Measurements from ENCODE around the gene ACP6.
"Not testable (repeated sequence)": the region's sequence is repeated elsewhere in the genome, so short reads cannot be mapped to it uniquely, and the experiment has no call there.

ACP6 gene

DNA sequence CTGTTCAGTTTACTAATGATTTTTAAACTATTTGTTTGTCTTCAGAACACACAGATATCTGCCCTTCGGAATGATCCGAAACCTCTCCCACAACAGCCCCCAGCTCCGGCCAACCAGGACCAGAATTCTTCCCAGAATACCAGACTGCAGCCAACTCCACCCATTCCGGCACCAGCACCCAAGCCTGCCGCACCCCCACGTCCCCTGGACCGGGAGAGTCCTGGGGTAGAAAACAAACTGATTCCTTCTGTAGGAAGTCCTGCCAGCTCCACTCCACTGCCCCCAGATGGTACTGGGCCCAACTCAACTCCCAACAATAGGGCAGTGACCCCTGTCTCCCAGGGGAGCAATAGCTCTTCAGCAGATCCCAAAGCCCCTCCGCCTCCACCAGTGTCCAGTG lies 51.6 kb downstream of the ACP6 start:
- DNase-seq, result no peak

- DNase-seq, result no peak
These were observed 52.2 kb downstream of the ACP6 start for GRCh38 chr1:147618077-147618569.

DNA sequence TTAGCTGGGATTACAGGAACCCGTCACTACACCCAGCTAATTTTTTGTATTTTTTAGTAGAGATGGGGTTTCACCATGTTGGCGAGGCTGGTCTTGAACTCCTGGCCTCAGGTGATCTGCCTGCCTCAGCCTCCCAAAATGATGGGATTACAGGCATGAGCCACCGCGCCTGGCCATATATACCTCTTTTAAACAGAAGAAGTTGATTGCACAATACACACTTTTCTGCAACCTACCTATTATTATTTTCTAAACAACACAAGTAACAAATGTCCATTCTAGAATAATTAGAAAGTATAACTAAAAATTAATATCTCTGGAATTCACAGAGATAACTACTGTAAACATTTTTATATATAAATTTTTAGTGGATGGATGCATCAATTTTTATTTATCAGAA lies 55.4 kb downstream of the ACP6 start:
- not testable (repeated sequence) for DNase-seq

- peak; percentile 85 for DNase-seq
These were observed 56.8 kb downstream of the ACP6 start for GRCh38 chr1:147613506-147613905.

DNA sequence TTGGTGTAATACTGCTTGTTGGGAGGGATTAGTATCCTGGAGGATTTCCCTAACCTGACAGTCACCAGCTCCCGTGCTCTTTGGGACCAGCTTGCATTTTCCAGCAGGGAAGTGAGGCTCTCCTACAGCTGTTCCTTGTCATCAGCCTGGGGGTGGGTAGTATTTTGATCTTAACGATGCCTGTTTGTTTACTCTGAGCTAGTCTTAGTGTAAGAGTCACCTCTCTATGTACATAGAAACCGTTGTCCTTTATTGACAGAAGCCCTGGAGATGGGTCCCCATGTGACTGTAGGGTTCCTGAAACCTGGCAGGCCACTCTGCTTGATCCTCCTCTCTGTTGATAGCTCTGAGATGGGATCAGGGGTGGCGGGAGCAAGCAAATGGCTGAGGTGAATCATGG lies 58.0 kb downstream of the ACP6 start:
- DNase-seq, result peak; percentile 78

GRCh38 chr1:147611586-147611985 lies 58.7 kb downstream of the ACP6 start:
- DNase-seq, result no peak

GRCh38 chr1:147611021-147611426 lies 59.3 kb downstream of the ACP6 start:
- no peak for DNase-seq

DNA sequence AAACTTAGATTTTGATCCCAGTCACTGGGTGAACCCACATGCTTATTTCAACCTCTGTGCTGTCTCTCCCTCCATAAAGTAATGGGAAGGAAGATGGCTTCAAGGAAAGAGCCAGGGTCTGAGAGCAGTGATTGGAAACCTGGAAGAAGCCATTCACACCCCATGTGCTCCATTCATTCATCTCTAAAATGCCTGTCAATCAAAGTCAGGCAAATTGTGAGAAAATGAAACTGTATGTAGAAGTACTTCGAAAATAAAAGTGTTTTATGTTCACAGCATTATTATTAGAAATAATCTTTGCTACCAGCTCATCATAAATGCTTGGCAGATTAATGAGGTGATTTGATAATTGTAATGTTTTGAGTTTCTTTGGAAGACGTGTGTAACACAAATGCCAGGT lies 61.0 kb downstream of the ACP6 start:
- no peak for DNase-seq

DNA sequence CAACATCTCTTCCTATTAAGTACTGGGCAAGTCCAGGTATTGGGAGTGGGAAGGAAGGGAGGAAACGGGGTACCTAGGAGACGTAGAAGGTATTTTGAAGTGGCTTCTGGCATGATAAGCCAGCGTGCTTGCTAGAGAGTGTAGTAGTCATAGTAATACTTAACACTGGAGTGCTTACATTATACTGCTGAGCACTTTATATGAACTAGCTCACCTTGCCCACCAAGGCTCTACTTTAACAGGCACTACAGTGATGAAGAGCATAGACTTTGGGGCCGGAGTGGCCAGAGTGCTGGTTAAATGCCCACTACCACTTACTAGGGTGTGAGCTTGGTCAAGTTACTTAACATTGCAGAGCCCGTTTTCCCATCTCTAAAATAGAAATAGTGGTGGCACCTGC lies 61.7 kb downstream of the ACP6 start:
- no peak for DNase-seq

DNA sequence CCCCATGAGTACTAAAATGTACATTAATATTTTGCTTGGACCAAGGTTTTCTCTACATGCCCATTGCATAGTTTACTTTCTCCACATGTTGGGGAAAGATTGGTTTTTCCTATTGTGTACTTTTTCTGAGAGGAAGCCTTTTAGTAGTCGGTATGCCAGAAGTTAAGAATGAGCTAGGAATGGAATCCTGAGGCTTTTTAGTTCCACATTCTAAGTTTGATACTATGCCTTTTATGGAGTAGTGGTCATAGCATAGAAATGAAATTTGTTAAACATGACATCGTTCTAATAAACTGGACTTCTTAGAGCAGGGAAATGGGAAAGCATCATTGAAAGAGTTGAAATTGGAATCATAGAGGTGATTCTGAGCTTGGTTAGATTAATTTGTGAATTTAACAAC lies 64.7 kb downstream of the ACP6 start:
- no peak for DNase-seq

- DNase-seq, result no peak
These were observed 66.3 kb downstream of the ACP6 start for GRCh38 chr1:147603986-147604385.

- peak; percentile 93 for DNase-seq
These were observed 69.9 kb downstream of the ACP6 start for GRCh38 chr1:147600119-147601111.

DNA sequence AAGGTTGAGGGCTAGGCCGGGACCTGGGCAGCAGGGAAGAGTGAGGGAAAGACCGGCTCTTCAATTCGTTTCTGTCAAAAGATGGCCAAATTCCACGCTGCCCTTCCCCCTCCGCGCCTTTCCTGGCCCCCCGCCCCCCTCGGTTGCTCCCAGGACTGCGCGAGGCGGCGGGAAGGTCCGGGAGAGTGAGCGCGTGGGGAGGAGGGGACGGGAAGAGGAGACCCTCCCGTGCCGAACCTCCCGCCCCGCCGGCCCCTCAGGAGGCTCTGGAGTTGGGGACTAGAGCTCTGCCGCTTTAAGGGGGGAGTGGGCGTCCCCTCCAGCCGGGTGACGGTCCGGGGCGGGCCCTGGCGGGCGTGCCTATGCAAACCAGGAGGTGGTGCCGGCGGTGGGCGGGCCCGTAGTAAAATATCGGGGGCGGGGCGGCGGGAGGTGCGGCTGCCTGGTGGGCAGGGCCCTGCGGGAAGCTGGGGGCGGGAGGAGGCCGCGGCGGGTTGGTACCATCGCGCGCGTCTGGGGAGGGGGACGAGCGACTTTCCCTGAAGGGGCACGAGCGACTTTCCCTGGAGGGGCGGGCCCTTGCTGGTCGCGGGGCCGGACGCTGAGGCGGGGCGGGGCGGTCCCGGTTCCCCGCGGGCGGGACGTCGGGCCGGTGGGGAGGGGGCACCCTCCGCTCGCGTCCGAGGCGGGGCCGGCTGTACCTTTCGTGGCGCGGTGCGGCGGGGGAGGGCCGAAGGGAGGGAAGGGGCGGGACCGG lies 70.8 kb downstream of the ACP6 start:
- peak; percentile 93 for DNase-seq

DNA sequence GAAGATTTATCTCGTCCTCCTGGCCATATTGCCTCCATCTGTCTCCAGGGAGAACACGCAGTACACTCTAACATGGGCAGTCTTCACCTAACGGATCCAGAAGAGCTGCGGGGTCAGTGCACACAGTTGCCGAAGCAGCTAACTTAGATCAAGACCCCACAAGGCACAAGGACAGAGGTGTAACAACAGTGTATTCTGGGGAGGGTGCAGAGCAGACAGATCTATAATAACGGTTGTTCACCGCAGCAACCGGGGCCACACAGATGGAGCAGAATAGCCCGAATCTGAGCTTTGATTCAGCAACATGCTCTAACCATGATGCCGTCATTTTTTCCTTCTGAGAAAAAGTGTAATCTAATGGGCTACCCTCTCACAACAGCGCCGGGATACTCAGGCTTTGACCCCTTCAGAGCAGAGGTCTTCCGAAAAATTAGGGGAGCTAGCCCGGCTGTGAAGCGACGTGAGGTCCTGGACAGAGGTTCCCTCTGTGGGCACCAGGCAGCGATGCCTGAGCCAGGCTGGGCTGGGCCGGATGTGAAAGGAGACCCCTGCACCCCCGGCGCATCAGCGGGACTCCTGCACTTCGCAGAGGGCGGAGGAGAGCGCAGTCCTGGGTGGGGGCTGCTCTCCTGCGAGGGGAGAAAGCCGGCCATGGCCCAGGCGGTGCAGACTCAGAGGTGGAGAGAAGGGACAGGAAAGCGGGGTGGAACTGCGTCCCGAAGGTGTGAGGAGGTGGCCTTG lies 71.5 kb downstream of the ACP6 start:
- DNase-seq, result peak; percentile 49

DNA sequence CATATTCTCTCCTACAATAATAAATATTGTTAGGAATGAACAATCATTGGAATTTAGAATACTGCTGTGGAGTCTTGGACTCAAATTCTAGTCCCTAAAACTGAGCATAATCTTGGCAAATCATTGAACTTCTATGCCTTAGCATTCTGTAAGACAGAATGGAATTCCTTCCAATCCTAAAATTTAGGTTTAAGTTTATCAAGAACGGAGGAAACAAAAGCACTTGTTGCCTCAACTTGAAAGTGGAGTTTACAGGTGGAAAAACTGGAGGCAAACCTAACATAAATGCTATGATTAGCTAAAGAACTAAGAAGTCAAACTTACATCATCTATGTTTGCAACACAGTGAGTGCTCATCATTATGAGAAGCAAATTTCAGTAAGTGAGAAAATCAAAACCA lies 73.3 kb downstream of the ACP6 start:
- DNase-seq, result no peak
